GF-D8 (cell line): ENCODE data around the gene NKIRAS1.
"Not testable (repeated sequence)": the region's sequence is repeated elsewhere in the genome, so short reads cannot be mapped to it uniquely, and the experiment has no call there.

Experiments
- DNase-seq: peaks from one replicate; lab custom pipeline; 2025; lab: John Stamatoyannopoulos, UW

NKIRAS1 gene

DNA sequence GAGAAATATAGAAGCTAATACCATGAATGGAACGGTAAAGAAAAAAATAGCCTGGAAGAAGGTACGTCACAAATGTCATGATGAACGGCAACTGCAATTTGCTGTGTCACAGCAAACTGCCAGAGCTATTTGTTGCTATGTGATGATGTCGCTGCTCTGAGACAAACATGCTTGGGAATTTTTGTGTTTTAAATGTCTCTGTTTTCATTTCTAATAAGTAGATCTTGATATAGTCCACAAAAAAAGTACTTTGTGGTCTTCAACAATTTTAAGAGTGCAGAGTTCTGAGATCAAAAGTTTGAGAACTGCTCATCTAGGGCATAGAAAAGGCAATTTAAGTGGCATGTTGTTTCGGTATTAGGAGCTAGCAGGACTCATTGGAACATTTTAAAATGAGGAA is 24.0 kb upstream of the NKIRAS1 start:
- DNase-seq, result no peak

GRCh38 chr3:23938688-23939087 is 21.9 kb upstream of the NKIRAS1 start:
- no peak for DNase-seq

DNA sequence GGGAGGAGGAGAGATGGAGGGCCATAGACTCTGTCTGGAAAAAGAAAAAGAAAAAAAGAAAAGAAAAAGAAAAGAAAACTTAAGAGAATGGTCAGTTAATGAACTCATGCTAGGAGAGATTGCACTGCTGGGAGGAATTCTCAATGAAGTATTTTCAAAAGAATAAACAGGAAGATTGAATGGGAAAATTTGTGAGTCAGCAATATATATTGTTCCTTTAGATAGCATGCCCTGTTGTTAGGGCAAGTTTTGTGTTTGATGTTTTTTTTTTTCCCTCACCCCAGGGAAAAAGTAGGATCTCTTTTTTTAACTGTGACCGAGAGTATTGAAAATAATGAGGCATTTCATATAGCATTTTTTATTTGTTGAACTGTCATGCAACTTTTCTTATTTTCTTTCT is 20.5 kb upstream of the NKIRAS1 start:
- DNase-seq, result no peak

GRCh38 chr3:23934253-23934652 is 17.5 kb upstream of the NKIRAS1 start:
- DNase-seq, result no peak

- DNase-seq, result no peak
These were observed 15.8 kb upstream of the NKIRAS1 start for GRCh38 chr3:23932571-23932970.

- DNase-seq, result no peak
These were observed 14.8 kb upstream of the NKIRAS1 start for GRCh38 chr3:23931597-23931996.

- no peak for DNase-seq
These were observed 11.7 kb upstream of the NKIRAS1 start for GRCh38 chr3:23928524-23928923.

DNA sequence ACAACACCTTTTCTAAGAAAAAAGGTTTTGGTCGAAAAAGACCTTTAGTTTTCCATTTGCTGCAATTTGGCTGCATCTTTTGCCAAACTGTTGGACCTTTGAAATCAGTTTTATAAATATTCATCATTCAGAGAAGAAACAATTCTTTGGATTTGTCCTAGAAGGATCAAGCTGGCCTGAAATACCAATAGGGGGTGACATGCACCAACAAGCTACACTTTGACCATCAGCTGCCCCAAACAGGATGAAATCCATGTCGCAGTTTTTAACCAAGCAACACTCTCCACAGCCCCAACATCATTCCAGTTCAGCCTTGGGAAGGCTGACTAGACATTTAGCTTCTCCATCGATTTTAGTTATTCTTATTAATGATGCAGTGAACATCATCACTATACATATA is 9.9 kb upstream of the NKIRAS1 start:
- no peak for DNase-seq

- no peak for DNase-seq
These were observed 9.5 kb upstream of the NKIRAS1 start for GRCh38 chr3:23926246-23926645.

DNA sequence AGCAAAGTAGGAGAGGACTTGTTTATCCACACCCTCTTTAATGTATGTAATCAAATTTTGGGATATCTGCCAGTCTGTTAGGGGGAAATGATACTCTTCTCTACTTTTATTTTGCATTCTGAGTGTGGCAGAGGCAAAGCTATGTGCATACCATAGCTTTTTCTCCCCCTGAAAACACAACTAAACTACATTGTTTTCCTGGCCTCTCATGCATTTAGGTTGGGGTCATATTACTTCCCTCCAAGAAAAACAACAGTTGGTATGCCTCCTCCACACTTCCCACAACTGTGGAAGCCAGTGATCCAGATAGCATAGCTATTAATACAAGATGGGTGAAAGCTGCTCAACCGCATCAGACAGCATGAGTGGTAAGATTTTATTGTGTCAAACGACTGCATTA is 7.0 kb upstream of the NKIRAS1 start:
- no peak for DNase-seq

DNA sequence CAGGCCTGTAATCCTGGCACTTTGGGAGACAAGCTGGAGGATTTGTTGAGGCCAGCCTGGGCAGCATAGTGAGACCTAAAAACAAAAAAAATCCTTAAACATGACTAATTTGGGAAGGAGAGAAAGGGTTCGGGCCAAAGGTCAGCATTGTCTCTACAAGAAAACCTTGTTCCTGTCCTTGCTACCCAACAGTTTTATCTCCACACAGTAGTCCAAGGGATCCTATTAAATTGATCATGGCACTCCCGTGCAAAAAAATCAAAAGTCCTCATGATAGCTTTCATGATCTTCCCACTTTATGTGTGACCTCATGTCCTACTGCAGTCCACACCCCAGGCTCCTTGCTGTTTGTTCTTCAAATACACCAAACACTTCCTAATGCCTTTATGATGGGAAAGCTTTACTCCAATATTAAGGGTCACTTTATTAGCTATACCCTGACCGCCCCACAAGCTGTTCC is 4.3 kb upstream of the NKIRAS1 start:
- DNase-seq, result no peak

DNA sequence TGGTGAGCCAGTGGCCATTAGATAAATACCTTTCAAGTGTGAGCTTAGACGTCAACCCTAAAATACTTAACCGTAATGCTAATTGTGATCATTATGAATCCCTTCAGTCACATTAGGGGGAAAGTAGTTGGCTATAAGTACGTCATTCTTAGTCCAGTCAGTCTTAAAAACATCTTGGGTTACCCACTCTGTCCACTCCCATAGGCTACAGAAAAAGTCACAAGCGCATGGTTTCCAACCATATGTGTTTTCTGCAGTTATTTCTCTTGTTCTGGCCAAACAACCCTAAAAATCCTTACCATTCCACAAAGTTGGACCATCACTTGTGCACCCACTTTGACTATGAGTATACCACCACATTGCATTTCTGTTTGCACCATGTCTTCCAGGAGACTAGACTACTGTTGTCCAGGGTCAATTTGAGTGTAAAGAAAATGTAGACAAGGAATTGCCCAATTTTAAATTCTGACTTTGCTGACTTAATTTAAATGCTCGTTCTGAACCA is 3.4 kb upstream of the NKIRAS1 start:
- DNase-seq, result no peak

GRCh38 chr3:23919628-23920027 is 2.8 kb upstream of the NKIRAS1 start:
- DNase-seq, result no peak

- DNase-seq, result not testable (repeated sequence)
These were observed 1.5 kb upstream of the NKIRAS1 start for GRCh38 chr3:23918331-23918730.

DNA sequence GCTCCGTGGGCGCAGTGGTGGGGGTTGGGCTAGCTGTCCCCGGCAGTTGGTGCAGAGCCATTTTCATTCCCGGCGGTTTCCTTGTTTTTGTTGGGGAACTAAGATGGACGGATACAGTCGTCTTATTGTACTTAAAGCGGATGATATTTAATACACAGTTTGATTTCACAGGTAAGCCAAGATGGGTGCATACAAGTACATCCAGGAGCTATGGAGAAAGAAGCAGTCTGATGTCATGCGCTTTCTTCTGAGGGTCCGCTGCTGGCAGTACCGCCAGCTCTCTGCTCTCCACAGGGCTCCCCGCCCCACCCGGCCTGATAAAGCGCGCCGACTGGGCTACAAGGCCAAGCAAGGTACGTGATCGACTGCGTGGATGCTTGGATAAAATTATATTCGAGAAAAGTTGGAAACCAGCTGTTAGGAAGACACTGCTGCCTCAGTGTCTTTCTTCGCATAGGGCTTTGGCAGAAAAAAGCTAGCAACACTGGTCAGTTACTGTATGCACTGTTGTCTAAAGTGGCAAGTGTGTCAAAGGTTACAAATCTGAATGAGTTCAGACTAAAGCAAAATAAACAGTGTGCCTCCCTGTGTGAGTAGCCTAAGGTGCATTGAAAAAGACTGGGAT is 1.0 kb upstream of the NKIRAS1 start:
- DNase-seq, result not testable (repeated sequence)

DNA sequence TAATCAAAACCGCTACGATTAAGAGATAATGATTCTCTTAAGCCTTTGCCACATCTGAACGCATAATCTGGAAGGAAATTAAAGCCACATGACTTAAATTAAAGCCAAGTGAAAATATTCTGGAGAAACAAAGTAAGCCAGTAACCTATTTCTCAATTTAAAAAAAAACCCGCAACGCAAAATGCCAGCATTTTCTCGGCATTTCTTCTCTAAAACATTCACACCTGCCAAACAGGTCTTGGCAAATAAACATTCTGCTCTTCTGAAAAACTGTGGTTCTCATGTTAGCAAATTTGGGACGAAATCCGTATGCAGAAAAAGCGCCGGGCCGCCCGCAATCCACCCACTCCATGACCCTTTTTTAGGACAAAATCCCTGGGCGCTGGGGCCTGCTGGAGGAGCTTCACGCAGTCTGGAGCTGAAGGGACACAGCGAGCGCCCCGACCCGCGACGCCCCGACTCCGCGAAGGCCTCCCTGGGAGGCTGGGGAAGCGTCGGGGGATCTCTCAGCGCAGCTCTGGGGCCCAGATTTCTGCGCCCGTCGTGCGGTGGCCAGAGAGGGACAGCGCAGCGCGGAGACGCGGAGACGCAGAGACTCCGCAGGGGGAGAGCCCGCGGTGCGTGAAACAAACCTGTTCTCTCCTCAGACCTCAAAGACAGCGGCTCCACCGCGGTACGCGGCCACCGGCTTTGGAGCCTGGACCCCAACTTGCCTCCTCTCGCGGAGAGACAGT is 471 bp downstream of the NKIRAS1 start:
- no peak for DNase-seq

DNA sequence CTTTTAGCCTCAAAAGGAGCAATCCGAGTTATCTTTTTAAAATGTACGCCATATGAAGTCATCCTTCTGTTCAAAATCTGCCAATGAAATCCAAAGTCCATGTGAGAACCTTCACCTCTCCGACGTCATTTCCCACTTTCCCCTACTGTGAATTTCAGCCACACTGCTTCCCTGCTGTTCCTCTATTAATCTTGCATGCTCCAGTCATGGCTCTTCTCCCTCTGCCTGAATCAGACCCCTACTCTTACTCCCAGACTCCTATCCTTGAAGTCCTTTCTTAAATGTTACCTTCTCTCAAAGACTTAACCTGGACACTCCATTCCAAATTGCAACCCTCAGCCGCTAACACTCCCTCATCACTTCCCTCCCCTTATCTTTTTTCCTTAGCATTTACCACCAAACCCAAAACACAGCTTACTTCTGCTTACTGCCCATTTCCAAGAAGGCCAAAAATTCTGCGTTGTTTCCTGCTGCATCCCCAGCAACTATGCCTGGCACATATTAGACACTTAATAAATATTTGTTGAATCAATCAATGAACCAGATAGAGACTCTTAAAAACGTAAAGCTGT is 1.2 kb downstream of the NKIRAS1 start:
- peak; percentile 66 for DNase-seq

DNA sequence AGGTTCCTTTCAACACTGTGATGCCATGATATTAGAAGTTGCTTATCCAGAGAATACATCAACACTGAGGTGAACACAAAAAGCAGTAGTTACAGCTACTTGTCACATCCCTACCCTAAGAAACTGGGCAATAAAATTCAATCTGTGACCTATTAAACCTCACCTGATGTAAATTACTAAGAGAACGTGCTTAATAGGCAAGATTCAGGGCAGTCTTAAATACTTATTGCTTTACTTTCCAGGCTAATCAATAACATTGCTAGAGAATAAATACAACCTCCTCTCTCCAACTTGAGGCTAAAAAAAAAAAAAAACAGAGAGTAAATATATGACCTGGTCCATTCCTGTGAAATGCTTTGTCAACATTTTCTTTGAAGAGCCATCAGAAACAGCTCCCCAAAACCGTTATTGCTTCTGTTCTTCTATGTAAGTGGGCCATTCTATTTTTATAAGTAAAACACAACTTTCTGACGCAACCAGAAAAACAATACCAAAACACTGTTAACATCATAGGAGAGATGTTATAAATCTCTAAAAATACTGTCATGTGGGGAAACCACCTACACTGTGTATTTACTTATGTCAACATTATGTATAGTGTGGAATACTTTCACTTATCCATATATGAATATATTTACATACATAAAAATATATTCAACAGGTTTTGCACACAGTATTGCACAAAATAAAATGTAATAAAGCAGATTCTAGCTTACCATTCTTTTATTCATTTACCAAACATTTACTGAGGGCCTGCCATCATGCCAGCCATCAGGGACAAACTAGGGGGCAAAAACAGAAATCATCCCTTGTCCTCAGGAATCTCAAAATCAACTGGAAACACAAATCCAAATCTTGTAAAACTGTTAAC is 2.7 kb downstream of the NKIRAS1 start:
- DNase-seq, result no peak

GRCh38 chr3:23913182-23913581 is 3.6 kb downstream of the NKIRAS1 start:
- DNase-seq, result no peak

- DNase-seq, result not testable (repeated sequence)
These were observed 4.5 kb downstream of the NKIRAS1 start for GRCh38 chr3:23912335-23912734.

DNA sequence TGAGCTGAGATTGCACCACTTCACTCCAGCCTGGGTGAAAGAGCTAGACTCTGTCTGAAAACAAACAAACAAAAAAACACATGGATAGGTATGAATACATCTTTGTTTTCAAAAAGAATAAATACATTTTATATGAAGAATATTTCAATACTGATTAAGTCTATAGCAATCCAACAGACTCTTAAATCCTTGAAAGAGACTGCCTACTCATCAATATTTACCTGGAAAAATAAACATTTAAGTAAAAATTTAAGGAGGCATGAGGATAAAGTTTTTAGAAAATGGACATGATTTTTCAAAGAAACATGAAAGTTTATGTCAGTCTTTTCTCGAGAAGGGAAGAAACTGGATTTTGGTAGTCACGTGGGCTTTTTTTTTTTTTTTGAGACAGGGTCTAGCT is 5.4 kb downstream of the NKIRAS1 start:
- no peak for DNase-seq

GRCh38 chr3:23909341-23909740 is 7.4 kb downstream of the NKIRAS1 start:
- no peak for DNase-seq
